Hematopoietic multipotent progenitor cell treated with erythropoietin and hydrocortisone succinate and interleukin-3 and kit ligand, for 4 days (in vitro differentiated cells): Measurements from ENCODE around the gene RABL6.
A peak's percentile ranks its signal among the peaks of the same experiment; 100 is the strongest.

Experiments used
- DNase-seq: peaks from one replicate; pipeline ENCODE4 v3.0.0-alpha.2; 2015

RABL6 gene

GRCh38 chr9:136849038-136849959 lies 41.6 kb downstream of the RABL6 start, which contains the start of gene PHPT1:
PHPT1 (plus strand) TSS chr9:136849409; CDS start chr9:136849431, 22 bp downstream.
- peak; percentile 100 for DNase-seq

- no peak for DNase-seq
Observed at GRCh38 chr9:136849960-136850865, 42.5 kb downstream of the RABL6 start.

DNA sequence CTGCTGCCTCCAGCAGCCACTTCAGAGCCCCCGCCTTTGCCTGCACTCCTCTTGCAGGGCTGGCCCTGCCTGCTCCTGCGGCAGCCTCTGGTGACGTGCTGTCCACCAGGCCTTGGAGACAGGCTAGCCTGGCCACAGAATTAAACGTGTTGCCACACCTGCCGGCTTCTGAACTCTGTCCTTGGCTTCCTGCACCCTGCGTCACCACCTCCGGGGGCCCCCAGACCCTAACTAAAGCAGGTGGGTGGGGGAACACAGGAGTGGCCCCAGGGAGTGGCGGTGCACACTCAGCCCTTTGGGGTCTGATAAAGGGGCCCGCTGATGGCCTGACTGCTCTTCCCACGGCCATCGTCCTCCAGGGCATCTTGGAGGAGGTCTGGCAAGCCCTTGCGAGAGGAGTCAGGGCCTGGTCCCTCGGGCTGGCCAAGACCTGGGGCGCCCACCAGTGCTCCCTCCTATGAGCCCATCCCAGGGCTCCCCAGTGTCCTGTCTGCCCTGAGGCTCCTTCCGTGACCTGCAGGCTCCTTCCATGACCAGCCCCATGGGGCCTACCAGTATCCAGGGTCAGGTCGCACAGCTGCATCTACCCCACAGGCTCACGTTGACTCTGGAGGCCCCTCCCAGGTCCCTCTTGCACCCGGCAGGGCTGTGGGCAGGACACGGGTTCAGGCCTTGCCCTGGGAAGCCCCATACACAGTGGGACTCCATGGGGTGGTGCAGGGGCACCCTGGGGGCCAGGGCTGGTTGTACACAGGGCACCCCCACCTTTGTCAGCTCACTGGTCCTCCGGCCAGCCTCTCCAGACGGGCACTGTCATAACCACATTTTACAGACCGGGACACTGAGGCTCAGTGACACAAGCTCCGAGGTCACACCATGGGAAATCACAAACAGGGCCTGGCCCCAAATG lies 43.4 kb downstream of the RABL6 start:
- DNase-seq, result no peak

DNA sequence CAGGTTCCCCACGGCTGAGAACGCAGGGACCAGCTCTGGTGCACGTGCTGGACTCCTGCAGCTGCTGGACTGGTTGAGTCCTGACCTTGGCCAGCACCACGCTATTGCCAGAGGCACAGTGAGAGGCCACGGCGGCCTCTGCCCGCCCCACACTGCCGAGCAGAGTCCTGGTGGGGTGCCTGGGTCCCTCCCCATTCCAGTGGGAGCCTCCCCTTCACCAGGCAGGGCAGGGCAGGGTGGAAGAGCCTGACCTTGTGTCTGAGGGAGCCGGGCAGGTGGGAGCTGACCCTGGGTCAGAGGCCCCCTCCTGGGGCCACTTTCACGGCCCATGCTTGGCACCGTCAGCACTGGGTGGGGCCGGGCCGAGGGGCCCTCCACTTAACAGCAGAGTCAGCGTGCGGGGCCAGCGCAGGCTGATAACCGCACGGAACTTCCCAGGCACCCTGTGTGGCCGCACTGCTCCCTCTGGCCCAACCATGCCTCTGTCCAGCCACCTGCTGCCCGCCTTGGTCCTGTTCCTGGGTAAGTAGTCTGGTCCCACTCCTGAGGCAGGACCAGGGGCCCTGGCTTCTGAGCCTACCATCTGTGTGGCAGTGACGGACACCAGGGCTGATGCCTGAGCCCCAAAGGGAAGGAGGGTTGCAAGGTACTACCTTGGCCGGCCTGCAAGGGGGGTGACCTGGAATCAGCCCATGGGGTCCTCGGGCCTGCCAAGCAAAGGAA lies 44.4 kb downstream of the RABL6 start, which contains the start of gene MAMDC4:
MAMDC4 (plus strand) TSS at position 406 of the 723 bp plus-strand sequence; CDS start at position 477, 71 bp downstream.
- no peak for DNase-seq

DNA sequence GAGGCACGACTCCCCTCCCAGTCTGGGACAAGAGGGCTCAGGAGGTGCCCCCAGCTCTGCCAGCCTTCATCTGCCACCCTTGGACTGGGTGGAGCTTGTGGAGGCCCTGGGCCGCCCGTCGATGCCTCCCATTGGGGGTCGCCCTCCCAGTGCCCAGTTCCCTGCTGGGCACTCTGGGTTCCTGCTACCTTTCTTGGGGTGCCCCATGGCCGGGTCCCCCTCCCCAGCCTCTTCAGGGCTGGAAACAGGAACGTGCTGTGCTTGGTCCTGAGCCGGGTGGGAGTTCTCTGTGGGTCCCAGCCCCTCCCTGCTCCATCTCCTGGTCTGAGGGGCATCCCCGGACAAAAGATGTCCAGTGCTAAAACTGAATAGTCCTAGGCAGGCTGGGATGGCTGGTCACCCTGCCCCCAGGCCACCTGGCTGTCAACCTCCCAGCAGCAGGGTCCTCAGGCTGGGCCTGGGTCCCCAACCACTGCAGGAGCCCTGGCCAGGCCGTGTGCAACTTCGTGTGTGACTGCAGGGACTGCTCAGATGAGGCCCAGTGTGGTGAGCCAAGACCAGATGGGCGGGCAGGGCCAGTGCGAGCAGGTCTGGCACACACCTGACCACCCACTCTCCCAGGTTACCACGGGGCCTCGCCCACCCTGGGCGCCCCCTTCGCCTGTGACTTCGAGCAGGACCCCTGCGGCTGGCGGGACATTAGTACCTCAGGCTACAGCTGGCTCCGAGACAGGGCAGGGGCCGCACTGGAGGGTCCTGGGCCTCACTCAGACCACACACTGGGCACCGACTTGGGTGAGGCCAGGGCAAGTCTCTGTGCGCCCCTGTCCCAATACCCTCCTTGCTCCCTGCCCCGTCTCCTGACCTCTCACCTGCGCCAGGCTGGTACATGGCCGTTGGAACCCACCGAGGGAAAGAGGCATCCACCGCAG lies 45.2 kb downstream of the RABL6 start:
- no peak for DNase-seq

DNA sequence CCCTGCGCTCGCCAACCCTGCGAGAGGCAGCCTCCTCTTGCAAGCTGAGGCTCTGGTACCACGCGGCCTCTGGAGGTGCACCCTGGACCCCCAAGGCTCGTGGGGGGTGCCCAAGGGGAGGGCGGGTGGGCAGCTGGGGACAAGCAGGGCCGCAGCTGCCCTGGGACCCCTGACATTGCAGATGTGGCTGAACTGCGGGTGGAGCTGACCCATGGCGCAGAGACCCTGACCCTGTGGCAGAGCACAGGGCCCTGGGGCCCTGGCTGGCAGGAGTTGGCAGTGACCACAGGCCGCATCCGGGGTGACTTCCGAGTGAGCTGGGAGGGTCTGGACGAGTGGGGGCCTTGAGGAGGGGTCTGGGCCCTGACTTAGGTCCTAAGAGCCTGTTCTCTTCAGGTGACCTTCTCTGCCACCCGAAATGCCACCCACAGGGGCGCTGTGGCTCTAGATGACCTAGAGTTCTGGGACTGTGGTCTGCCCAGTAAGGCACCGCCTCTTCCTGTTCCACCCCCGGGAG lies 45.9 kb downstream of the RABL6 start:
- no peak for DNase-seq

DNA sequence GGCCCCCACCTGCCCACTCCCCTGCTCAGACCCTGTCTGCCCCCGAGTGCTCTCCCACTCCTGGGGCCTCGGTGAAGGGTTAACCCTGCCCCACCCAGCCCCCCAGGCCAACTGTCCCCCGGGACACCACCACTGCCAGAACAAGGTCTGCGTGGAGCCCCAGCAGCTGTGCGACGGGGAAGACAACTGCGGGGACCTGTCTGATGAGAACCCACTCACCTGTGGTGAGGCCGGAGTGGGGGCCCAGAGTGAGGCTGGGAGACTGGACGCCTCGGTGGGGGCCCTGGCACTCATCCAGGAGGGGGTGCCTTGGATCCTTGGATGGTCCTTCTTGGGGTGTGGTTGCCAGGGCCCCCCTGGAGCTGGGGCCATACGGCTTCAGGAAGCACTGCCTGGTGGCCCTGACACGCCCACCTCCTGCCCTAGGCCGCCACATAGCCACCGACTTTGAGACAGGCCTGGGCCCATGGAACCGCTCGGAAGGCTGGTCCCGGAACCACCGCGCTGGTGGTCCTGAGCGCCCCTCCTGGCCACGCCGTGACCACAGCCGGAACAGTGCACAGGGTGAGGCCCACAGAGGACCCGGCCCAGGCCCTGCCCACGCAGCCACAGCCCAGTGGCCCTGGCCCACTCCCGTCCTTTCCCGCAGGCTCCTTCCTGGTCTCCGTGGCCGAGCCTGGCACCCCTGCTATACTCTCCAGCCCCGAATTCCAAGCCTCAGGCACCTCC lies 46.5 kb downstream of the RABL6 start:
- no peak for DNase-seq

GRCh38 chr9:136854842-136855460 lies 47.2 kb downstream of the RABL6 start:
- no peak for DNase-seq

DNA sequence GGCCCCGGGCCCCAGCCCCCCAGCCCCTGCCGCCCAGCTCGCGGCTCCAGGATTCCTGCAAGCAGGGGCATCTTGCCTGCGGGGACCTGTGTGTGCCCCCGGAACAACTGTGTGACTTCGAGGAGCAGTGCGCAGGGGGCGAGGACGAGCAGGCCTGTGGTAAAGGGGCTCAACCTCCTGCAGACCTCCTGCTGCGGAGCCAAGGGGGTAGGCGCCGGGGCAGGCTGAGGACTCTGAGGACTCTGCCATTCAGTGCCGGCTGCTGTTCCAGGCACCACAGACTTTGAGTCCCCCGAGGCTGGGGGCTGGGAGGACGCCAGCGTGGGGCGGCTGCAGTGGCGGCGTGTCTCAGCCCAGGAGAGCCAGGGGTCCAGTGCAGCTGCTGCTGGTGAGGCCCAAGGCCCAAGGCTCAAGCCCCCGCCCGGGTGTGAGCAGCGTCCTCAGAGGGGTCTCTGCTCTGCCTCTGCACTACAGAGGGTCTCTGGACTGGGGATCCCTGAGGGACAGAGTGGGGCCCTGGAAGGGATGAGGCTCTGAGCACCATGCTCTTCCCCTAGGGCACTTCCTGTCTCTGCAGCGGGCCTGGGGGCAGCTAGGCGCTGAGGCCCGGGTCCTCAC lies 47.8 kb downstream of the RABL6 start:
- DNase-seq, result no peak

DNA sequence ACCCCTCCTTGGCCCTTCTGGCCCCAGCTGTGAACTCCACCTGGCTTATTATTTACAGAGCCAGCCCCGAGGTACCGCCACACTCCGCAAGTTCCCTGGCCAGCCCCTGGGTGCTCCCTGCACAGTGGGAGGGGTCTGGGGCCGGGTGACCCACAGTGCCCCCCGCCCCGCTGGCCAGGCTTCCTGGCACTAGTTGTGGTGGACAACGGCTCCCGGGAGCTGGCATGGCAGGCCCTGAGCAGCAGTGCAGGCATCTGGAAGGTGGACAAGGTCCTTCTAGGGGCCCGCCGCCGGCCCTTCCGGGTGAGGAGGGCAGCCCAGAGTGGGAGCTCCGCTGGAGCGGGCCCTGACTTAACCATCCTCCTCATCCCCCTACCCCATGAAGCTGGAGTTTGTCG lies 48.3 kb downstream of the RABL6 start:
- DNase-seq, result no peak

DNA sequence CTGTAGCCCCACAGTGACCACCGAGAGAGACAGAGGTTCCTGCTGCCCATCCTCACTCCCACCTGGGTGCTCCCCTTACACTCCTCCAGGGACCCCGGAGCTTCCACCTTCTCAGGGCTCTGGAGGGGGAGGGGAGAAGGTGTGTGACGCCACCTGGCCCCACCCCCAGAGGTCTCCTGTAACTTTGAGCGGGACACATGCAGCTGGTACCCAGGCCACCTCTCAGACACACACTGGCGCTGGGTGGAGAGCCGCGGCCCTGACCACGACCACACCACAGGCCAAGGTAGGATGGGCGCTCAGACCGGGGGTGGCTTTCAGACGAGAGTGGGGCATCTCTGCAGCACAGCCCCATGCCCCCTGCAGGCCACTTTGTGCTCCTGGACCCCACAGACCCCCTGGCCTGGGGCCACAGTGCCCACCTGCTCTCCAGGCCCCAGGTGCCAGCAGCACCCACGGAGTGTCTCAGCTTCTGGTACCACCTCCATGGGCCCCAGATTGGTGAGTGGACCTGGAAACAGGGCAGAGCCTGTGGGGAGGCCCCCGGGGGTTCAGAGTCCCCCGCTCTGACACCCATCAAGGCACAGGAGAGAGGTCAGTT lies 48.9 kb downstream of the RABL6 start:
- no peak for DNase-seq

DNA sequence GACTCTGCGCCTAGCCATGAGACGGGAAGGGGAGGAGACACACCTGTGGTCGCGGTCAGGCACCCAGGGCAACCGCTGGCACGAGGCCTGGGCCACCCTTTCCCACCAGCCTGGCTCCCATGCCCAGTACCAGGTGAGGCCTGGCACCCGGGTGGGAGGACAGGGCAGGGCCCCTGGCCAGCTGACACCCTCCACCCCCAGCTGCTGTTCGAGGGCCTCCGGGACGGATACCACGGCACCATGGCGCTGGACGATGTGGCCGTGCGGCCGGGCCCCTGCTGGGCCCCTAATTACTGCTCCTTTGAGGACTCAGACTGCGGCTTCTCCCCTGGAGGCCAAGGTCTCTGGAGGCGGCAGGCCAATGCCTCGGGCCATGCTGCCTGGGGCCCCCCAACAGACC lies 49.4 kb downstream of the RABL6 start:
- no peak for DNase-seq

- DNase-seq, result no peak
Observed at GRCh38 chr9:136857581-136858412, 50.0 kb downstream of the RABL6 start.

- DNase-seq, result no peak
Observed at GRCh38 chr9:136858452-136858843, 50.7 kb downstream of the RABL6 start.

DNA sequence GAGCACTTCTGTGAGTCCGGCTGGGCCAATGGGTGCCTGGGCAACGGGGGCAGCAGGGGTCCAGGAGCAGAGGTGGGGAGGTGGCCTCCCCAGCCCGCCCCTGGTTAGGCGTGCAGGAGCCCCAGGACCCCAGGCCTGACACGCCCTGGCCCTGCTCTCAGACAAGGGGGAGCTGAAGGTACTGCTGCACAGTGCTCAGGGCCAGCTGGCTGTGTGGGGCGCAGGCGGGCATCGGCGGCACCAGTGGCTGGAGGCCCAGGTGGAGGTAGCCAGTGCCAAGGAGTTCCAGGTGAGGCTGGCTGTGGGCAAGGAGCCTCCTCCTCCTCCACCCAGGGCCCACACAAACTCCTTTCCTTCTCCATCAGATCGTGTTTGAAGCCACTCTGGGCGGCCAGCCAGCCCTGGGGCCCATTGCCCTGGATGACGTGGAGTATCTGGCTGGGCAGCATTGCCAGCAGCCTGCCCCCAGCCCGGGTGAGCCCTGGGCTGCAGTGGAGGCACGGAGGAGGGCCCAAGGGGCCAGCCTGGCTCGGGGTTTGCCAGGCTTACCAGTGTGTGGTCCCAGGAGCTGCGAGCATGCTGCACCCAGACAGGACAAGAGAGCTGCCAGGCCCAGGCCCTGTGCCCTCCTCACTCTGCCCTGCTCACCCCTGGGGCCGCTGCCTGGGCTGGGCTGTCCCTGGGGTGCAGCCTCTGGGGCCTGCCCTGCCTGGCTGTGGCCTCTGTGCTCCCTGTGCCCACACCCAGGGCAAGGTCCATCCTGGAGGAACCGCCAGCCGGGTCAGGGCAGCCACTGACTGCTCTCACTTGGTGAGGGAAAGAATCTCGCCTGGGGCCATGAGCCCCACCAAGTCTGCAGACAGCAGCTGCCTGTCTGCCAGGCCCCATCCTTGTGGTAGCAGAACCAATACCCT lies 51.4 kb downstream of the RABL6 start:
- peak; percentile 30 for DNase-seq

DNA sequence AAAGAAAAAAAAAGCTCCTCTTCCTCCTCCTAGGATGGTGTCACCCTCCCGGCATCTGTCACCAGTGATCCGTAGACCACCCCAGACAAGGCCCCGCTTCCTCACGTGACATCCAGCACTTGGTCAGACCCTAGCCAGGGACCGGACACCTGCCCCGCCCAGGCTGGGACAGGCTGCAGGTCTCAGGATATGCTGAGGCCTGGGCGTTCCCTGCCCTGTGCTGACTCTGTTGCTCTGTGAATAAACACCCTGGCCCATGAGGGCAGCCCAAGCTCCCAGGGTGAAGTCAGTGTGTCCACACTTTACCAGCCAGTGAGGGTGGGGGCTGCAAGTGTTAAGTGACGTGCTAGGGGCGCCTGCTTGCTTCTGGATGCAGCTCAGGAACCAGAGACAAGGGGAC lies 52.8 kb downstream of the RABL6 start:
- no peak for DNase-seq
